PFSK-1 (cell line): ENCODE measurements around the gene RBM15.

Source experiments
- FOXP2 ChIP-seq: optimal IDR thresholded peaks from 2 replicates; pipeline ENCODE3; 2011; ENCODE audit warnings: borderline replicate concordance, control low read depth, inconsistent platforms; ENCODE audit not compliant: insufficient read depth; ENCODE audit errors: extremely low read length, extremely low read depth
- POLR2AphosphoS5 ChIP-seq: IDR thresholded peaks from 2 replicates; pipeline ENCODE4 v1.6.1; 2012; ENCODE audit warnings: low read depth, mild to moderate bottlenecking, control low read depth, low read length, moderate library complexity
- SIN3A ChIP-seq: IDR thresholded peaks from 2 replicates; pipeline ENCODE4 v1.6.1; 2012; ENCODE audit warnings: mild to moderate bottlenecking, low read length, moderate library complexity, borderline replicate concordance; ENCODE audit not compliant: insufficient read depth
- TAF1 ChIP-seq: IDR thresholded peaks from 2 replicates; pipeline ENCODE4 v1.6.1; 2012; ENCODE audit warnings: low read length, control low read depth, borderline replicate concordance; ENCODE audit not compliant: insufficient read depth
- TF ChIP-seq, protein P1 (sequence below), 2 experiments: IDR thresholded peaks; 2 replicates each; pipeline versions ENCODE4 v1.6.1 to v1.8.0; 2011 to 2012; ENCODE audit warnings: low read depth in 2 of 2, low read length in 2 of 2, control low read depth in 1 of 2, inconsistent platforms in 1 of 2, mild to moderate bottlenecking in 1 of 2, moderate library complexity in 1 of 2; ENCODE audit not compliant: insufficient read depth in 1 of 2

The RBM15 gene

DNA sequence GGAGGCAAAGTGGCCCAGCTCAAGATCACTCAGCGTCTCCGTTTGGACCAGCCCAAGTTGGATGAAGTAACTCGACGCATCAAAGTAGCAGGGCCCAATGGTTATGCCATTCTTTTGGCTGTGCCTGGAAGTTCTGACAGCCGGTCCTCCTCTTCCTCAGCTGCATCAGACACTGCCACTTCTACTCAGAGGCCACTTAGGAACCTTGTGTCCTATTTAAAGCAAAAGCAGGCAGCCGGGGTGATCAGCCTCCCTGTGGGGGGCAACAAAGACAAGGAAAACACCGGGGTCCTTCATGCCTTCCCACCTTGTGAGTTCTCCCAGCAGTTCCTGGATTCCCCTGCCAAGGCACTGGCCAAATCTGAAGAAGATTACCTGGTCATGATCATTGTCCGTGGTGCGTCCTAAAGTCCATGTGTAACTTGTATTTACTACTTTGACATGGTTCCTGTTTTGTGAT lies 2.7 kb downstream of the RBM15 start:
- TF ChIP-seq, protein P1, sequence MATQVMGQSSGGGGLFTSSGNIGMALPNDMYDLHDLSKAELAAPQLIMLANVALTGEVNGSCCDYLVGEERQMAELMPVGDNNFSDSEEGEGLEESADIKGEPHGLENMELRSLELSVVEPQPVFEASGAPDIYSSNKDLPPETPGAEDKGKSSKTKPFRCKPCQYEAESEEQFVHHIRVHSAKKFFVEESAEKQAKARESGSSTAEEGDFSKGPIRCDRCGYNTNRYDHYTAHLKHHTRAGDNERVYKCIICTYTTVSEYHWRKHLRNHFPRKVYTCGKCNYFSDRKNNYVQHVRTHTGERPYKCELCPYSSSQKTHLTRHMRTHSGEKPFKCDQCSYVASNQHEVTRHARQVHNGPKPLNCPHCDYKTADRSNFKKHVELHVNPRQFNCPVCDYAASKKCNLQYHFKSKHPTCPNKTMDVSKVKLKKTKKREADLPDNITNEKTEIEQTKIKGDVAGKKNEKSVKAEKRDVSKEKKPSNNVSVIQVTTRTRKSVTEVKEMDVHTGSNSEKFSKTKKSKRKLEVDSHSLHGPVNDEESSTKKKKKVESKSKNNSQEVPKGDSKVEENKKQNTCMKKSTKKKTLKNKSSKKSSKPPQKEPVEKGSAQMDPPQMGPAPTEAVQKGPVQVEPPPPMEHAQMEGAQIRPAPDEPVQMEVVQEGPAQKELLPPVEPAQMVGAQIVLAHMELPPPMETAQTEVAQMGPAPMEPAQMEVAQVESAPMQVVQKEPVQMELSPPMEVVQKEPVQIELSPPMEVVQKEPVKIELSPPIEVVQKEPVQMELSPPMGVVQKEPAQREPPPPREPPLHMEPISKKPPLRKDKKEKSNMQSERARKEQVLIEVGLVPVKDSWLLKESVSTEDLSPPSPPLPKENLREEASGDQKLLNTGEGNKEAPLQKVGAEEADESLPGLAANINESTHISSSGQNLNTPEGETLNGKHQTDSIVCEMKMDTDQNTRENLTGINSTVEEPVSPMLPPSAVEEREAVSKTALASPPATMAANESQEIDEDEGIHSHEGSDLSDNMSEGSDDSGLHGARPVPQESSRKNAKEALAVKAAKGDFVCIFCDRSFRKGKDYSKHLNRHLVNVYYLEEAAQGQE (IDR thresholded peaks at IDR 0.05; ENCODE audit: insufficient read depth in 1 of 2, low read depth in 2 of 2, low read length in 2 of 2) = no peak
- no peak for TF ChIP-seq SIN3A
- no peak for TF ChIP-seq TAF1
- no peak for TF ChIP-seq POLR2AphosphoS5
- TF ChIP-seq FOXP2 = no peak

DNA sequence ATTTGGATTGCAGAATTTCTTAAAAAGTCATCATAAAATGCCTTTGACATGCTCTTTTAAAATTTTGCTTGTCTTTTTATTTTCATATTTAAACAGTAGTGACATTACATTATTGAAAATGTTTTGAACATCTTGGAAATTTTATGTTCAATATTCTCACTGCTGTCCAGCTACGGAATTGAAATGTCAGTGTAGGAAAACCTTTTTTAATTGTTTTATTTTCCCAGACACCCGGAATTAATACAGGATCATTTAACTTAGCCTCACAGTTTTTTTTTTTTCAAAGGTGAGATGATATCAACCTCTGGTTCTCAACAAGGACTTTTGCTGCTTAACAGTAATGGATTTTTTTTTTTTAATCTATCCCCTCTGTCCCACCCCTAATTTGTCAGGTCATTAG lies 4.1 kb downstream of the RBM15 start:
- TF ChIP-seq, protein P1 (IDR thresholded peaks at IDR 0.05; ENCODE audit: insufficient read depth in 1 of 2, low read depth in 2 of 2, low read length in 2 of 2) = no peak
- TF ChIP-seq FOXP2 (no peak), SIN3A (no peak), TAF1 (no peak), POLR2AphosphoS5 (no peak)

DNA sequence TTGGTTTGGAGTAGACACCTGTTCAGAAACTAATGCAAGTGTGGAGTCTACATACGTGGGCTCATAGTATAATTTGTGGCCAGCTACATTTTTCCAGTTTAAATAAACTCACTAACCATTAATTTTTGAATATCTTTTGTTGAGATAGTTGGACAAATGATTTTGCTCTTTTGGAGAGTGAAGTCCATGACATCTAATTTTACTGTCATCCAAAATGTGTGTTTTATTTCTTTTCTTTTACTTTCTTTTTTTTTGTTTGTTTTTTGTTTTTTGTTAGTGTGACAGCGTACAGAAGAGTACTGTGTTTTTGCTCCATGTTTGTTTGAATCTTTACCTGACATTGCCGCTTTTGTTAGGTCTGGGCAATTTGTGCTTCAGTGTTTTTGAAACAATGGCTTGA lies 5.0 kb downstream of the RBM15 start:
- TF ChIP-seq SIN3A (no peak), FOXP2 (no peak), TAF1 (no peak), POLR2AphosphoS5 (no peak)
- TF ChIP-seq, protein P1 (IDR thresholded peaks at IDR 0.05; ENCODE audit: insufficient read depth in 1 of 2, low read depth in 2 of 2, low read length in 2 of 2) = no peak

DNA sequence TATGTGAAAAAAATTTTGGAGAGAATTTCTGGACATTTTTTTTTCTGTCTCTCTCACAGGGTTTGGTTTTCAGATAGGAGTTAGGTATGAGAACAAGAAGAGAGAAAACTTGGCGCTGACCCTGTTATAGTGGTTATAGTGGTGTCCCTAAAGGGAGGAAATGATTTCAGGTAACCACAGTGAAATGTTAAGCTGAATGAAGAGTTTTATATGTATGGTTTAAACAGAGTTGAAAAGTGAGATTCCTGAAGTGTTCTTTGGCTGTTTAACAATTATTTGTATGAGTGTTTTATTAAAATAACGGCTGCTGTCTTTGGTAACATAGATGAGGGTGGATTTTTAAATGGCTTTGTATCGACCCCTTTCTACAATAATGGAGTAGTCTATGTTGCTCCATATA lies 6.3 kb downstream of the RBM15 start:
- TF ChIP-seq TAF1 (no peak), POLR2AphosphoS5 (no peak), FOXP2 (no peak), SIN3A (no peak)
- TF ChIP-seq, protein P1 (IDR thresholded peaks at IDR 0.05; ENCODE audit: insufficient read depth in 1 of 2, low read depth in 2 of 2, low read length in 2 of 2) = no peak

DNA sequence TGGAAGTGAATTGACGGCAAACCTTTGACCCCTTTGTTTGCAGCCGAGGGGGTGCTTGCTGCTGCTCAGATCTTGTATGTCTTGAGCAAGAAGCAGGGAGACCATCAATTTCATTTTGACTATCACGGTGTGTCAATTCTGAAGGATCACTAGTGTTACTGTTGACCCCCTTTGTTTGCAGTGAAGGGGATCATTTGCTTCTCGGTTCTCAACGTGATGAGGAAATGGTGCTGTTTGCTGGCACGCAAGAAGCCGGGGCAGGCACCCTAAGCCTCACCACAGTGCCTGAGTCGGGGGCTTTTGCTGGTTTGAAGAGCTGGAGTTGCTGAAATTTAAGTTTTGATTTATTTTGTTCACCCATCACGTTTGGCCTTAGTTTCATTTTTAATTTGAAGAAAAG lies 7.5 kb downstream of the RBM15 start:
- TF ChIP-seq FOXP2 = no peak
- TF ChIP-seq SIN3A = no peak
- no peak; the same call in 1 of the 2 replicates for TF ChIP-seq POLR2AphosphoS5
- TF ChIP-seq, protein P1 (IDR thresholded peaks at IDR 0.05; ENCODE audit: insufficient read depth in 1 of 2, low read depth in 2 of 2, low read length in 2 of 2) = no peak
- no peak for TF ChIP-seq TAF1
